GM12875 (cell line): ENCODE results near the gene MAD2L1BP.

Experiments used
- H3K4me3 ChIP-seq: one replicate; pipeline ENCODE4 v1.5.1; 2011; ENCODE audit warnings: low read depth, low read length, control low read depth
- CTCF ChIP-seq: IDR thresholded peaks from 2 replicates; pipeline ENCODE4 v1.5.1; 2011; ENCODE audit warnings: low read depth, mild to moderate bottlenecking, control low read depth, inconsistent platforms, low read length, moderate library complexity, borderline replicate concordance; ENCODE audit not compliant: insufficient read depth

The MAD2L1BP gene

GRCh38 chr6:43621078-43621835 lies 14.4 kb upstream of the MAD2L1BP start:
- no peak for TF ChIP-seq CTCF

GRCh38 chr6:43621836-43622180 lies 13.8 kb upstream of the MAD2L1BP start:
- no peak overlapping the region for H3K4me3 ChIP-seq
- no peak for TF ChIP-seq CTCF

More at GRCh38 chr6:43621078-43621835, 14.4 kb upstream of the MAD2L1BP start:
- H3K4me3 ChIP-seq: no peak overlapping the region

GRCh38 chr6:43622541-43622940 lies 13.1 kb upstream of the MAD2L1BP start:
- no peak overlapping the region for H3K4me3 ChIP-seq
- TF ChIP-seq CTCF: no peak

- no peak overlapping the region for H3K4me3 ChIP-seq
- TF ChIP-seq CTCF: no peak
Observed at GRCh38 chr6:43623880-43624785, 11.5 kb upstream of the MAD2L1BP start.

GRCh38 chr6:43624786-43625288 lies 10.8 kb upstream of the MAD2L1BP start:
- TF ChIP-seq CTCF: no peak
- H3K4me3 ChIP-seq: no peak overlapping the region

GRCh38 chr6:43625393-43625992 lies 10.1 kb upstream of the MAD2L1BP start:
- TF ChIP-seq CTCF: no peak
- H3K4me3 ChIP-seq: no peak overlapping the region
